Duodenal mucosa (tissue), 2 donors: ENCODE data around the gene ADPRHL1.

Experiments used
- H3K27ac ChIP-seq: one replicate; pipeline ENCODE4 v1.7.0; 2013; ENCODE audit warnings: low read depth, low read length
- H3K27me3 ChIP-seq, 2 donors: one replicate each; pipeline ENCODE4 v1.7.0; 2013; ENCODE audit warnings: low read length in 2 of 2, control low read depth in 1 of 2; ENCODE audit not compliant: insufficient read depth in 2 of 2, control insufficient read depth in 1 of 2
- H3K36me3 ChIP-seq, 2 donors: one replicate each; pipeline ENCODE4 v1.7.0; 2013; ENCODE audit warnings: low read length in 2 of 2, control low read depth in 1 of 2; ENCODE audit not compliant: insufficient read depth in 2 of 2, control insufficient read depth in 1 of 2
- H3K4me1 ChIP-seq, 2 donors: one replicate each; pipeline ENCODE4 v1.7.0; 2013; ENCODE audit warnings: low read length in 2 of 2, control low read depth in 1 of 2; ENCODE audit not compliant: insufficient read depth in 2 of 2, control insufficient read depth in 1 of 2
- H3K4me3 ChIP-seq, 2 donors: one replicate each; pipeline ENCODE4 v1.7.0; 2013; ENCODE audit warnings: low read length in 2 of 2, low read depth in 1 of 2
- H3K9ac ChIP-seq, 2 donors: one replicate each; pipeline ENCODE4 v1.7.0; 2013; ENCODE audit warnings: low read length in 2 of 2, low read depth in 1 of 2
- H3K9me3 ChIP-seq, 2 donors: one replicate each; pipeline ENCODE4 v1.7.0; 2013; ENCODE audit warnings: low read length in 2 of 2, control low read depth in 1 of 2; ENCODE audit not compliant: control insufficient read depth in 1 of 2

The ADPRHL1 gene

DNA sequence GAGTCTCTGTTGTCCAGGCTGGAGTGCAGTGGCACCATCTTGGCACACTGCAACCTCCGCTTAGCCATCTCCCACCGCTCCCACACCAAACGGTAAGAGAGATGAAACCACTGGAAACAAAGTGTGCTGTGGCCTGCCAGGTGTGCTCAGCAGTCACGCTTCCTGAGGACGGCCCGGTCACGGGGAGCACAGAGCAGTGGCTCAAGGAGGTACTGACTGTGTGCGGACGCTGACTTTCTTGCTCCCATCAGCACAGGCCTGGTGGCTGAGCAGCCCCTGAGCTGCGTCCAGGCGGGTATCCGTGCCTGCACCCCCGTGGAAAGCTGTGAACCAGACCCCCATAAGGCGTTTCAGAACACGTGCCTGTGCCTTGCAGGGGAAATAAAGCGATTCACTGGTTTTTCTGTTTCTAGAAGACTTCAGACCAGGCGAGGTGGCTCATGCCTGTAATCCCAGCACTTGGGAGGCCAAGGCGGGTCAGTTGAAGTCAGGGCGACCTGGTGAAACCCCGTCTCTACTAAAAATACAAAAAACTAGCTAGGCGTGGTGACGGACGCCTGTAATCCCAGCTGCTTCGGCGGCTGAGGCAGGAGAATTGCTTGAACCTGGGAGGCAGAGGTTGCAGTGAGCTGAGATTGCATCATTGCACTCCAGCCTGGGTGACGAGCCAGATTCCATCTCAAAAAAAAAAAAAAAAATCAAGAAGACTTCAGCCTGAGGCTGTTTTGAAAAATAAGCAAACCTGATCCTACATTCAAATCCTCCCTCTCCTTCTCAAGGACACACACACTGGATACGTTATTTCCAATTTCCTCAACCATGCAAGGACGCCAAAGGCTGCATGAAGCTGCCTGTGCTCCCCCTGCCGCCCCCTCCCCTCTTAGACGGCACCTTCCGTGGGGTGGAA is 25.5 kb downstream of the ADPRHL1 start:
- H3K27ac ChIP-seq = no peak overlapping the region
- no peak overlapping the region for H3K9ac ChIP-seq
- H3K36me3 ChIP-seq = no peaks in the 10 kb centered on the region
- H3K4me1 ChIP-seq = no peaks in the 10 kb centered on the region
- no peaks in the 10 kb centered on the region for H3K9me3 ChIP-seq
- H3K4me3 ChIP-seq = no peak overlapping the region
- no peaks in the 10 kb centered on the region for H3K27me3 ChIP-seq

DNA sequence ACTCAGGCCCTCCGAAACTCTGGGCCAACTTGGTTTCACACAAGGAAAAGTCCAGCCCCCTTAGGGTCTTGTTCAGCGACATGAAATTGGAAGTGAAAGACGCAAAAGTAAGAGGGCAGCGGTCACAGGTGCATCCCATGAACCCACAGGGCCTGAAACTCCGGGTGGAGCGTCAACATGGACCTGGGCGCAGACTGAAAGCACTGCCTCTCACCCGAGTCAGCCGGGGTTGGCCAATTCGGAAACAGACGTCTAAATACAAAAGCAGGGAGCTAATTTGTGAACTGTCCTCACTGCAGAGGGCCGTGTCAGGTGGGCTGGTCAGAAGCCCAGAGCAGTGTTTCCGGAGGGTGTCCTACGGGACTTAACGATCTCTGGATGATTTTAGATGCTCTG is 26.7 kb downstream of the ADPRHL1 start:
- no peak overlapping the region for H3K4me3 ChIP-seq
- H3K9me3 ChIP-seq = no peaks in the 10 kb centered on the region
- H3K9ac ChIP-seq = no peak overlapping the region
- no peaks in the 10 kb centered on the region for H3K4me1 ChIP-seq
- no peak overlapping the region for H3K27ac ChIP-seq
- no peaks in the 10 kb centered on the region for H3K27me3 ChIP-seq
- no peaks in the 10 kb centered on the region for H3K36me3 ChIP-seq

DNA sequence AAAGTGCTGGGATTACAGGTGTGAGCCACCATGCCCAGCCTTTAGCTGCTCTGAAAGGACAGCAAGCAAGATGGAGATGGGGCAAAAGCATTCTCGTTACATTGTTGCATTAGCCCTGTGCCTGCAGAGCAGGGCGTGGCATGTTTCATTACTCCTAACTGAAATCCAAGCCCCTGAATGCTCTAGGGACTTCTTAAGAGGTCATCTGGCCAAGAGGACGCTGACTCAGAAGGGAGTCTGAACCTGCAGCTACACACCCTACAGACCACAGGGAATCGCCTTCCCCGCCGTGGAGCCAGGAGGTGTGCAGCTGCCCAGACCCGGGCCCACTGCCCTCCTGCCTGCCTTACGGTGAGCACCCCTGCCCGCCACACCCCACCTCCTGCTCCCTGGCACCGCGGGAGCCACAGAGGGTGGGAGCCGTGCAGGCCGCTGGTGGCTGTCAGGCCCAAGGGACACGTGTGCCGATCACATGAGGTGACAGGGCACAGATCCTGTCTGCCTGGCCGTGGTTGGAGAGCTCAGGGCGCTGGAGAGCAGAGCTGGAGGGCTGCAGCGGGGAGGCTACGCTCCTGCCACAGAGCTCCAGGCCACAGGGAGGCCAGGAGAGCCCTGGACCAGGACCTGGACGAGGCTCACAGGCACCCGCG is 27.2 kb downstream of the ADPRHL1 start:
- H3K9me3 ChIP-seq = no peaks in the 10 kb centered on the region
- H3K36me3 ChIP-seq = no peaks in the 10 kb centered on the region
- no peak overlapping the region for H3K9ac ChIP-seq
- H3K27ac ChIP-seq = no peak overlapping the region
- no peaks in the 10 kb centered on the region for H3K4me1 ChIP-seq
- no peak overlapping the region for H3K4me3 ChIP-seq
- no peaks in the 10 kb centered on the region for H3K27me3 ChIP-seq

DNA sequence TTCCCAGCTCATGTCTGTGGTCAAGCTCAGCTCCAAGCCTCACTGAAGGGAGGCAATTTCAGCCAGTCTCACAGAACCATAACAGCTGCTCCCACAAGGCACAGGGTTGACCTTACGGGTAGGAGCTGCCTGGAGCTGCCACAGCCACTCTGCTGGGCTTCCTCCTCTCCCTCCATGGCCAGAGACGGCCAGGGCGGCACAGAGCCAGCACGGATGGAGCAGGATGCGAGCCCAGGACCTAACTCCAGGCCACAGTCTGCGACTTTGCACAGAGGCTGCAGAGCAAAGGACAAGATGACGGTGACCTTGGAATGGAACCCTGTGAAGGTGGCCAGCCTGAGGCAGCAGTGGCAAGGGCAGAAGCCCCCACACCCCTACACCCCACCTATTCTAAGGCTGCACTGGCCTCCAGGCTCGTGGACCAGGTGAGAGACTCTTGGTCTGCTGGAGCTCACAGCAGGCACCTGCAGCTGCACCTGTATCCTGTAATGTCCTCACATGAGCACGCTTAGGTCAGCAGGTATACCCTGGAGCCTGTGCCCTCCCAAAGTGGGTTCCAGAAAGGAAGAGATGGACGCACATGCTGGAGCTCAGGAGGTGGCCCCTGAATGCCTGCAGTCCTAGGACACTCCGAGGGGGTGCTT is 29.6 kb downstream of the ADPRHL1 start:
- Histone ChIP-seq H3K4me1 (no peaks in the 10 kb centered on the region), H3K27ac (no peak overlapping the region), H3K9ac (no peak overlapping the region), H3K9me3 (no peaks in the 10 kb centered on the region), H3K36me3 (no peaks in the 10 kb centered on the region), H3K4me3 (no peak overlapping the region), H3K27me3 (no peaks in the 10 kb centered on the region)

DNA sequence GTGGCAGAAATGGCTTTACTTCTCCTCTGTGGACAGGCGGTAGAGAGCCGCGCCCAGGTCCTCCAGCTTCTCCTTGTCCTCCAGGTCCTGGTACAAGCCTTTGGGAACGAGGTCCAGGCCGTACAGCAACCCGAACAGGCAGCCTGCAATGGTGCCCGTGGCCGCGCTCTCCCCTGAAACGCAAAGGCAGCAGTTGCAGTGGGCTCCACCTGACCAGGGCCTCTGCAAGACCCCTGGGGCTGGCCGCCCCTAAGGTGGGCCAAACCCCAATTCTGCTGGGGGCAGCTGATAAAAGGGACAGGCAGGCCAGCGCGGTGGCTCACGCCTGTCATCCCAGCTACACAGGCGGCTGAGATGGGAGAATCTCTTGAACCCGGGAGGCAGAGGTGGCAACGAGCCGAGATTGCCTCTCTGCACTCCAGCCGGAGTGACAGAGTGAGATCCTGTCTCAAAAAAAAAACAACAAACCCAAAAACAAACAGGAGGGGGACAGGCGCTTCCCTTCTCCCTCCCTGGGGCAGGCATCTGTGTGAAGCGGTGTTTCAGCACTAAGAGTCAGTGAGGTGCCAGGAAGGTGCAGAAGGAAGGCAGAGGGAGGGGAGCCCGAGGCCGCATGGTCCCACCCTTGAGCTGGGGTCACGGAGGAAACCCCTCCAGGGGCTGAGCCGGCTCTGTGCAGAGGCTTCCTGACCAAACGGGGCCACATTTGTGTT is 30.3 kb downstream of the ADPRHL1 start:
- Histone ChIP-seq H3K4me1 (no peaks in the 10 kb centered on the region), H3K9ac (no peak overlapping the region), H3K36me3 (no peaks in the 10 kb centered on the region), H3K9me3 (no peaks in the 10 kb centered on the region), H3K27ac (no peak overlapping the region), H3K4me3 (no peak overlapping the region), H3K27me3 (no peaks in the 10 kb centered on the region)

DNA sequence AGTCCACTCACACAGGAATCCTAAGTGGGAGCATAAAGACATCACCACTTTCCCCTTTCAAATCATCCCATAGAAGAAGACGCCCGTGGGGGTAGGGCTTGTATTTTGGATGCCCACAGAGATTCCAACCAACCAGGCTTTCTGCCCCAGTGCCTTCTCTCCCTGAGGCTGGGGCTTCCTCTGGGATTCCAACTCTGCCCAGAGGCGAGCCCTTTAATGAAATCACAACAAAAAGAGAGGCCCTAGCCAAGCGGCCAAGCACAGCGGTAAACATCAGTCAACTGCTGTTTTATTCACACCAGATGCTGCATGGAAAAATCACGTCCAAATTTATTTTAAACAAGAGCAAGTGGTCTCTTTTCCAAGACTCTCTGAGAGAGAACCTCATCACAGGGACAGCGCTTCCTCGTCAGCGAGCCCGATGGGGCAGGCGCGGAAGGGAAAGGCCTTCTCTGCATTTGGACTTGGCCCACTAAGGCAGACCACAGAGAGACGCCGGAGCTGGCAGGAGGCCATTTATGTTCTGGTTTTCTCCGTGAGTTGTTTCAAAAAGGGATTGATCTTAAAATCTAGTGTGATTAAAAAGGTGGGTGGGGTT is 31.5 kb downstream of the ADPRHL1 start:
- Histone ChIP-seq H3K4me3 (no peak overlapping the region), H3K9me3 (no peaks in the 10 kb centered on the region), H3K36me3 (no peaks in the 10 kb centered on the region), H3K4me1 (no peaks in the 10 kb centered on the region), H3K27ac (no peak overlapping the region), H3K9ac (no peak overlapping the region), H3K27me3 (no peaks in the 10 kb centered on the region)

DNA sequence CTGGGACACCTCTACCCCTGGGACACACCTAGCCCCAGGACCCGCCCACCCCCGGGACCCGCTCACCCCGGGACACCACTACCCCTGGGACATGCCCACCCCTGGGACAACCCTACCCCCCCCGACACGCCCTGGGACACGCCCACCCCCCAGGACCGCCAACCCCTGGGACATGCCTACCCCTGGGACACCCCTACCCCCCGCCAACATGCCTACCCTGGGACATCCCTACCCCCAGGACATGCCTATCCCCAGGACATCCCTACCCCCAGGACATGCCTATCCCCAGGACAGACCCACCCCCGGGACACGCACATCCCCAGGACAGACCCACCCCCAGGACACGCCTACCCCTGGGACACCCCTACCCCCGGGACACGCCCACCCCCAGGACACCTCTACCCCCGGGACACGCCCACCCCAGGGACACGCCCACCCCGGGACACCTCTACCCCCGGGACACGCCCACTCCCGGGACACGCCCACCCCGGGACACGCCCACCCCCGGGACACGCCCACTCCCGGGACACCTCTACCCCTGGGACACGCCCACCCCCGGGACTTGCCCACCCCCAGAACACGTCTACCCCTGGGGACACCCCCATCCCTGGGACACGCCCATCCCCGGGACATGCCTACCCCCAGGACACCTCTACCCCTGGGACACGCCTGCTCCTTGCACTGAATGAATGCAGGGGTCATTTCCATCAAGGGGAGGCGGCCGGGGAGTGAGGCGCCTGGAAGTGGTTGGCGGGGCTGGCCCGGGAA is 32.3 kb downstream of the ADPRHL1 start:
- Histone ChIP-seq H3K9ac (no peak overlapping the region), H3K27me3 (peaks cover 0 to 3% of the 10 kb centered on the region in 2 donors), H3K36me3 (no peaks in the 10 kb centered on the region), H3K4me1 (no peaks in the 10 kb centered on the region), H3K9me3 (no peaks in the 10 kb centered on the region), H3K27ac (no peak overlapping the region), H3K4me3 (no peak overlapping the region)

DNA sequence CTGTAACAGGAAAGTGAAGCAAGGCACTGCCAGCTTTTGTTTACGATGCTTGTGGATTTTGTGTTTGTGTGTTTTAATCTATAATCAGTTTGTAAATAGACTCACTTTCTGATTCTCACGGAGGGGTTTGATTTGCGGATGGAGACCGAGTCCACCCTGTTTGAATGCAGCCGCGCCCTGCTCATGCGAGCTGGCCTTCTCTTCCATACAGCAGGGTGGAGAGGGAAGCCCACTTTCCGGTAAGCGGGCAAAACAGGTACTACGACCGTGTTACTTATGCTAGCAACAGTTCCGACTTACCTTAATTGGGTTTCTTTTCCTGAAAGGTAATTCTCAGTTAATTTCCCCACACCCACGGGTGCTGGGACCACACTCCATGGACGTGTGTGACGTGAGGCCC is 33.1 kb downstream of the ADPRHL1 start:
- no peaks in the 10 kb centered on the region for H3K4me1 ChIP-seq
- H3K4me3 ChIP-seq = peak overlapping the region in 1 of 2 donors; percentile 43
- no peaks in the 10 kb centered on the region for H3K36me3 ChIP-seq
- H3K9me3 ChIP-seq = no peaks in the 10 kb centered on the region
- no peak overlapping the region for H3K27ac ChIP-seq
- no peak overlapping the region for H3K9ac ChIP-seq
- H3K27me3 ChIP-seq = peaks cover 0 to 5% of the 10 kb centered on the region in 2 donors

DNA sequence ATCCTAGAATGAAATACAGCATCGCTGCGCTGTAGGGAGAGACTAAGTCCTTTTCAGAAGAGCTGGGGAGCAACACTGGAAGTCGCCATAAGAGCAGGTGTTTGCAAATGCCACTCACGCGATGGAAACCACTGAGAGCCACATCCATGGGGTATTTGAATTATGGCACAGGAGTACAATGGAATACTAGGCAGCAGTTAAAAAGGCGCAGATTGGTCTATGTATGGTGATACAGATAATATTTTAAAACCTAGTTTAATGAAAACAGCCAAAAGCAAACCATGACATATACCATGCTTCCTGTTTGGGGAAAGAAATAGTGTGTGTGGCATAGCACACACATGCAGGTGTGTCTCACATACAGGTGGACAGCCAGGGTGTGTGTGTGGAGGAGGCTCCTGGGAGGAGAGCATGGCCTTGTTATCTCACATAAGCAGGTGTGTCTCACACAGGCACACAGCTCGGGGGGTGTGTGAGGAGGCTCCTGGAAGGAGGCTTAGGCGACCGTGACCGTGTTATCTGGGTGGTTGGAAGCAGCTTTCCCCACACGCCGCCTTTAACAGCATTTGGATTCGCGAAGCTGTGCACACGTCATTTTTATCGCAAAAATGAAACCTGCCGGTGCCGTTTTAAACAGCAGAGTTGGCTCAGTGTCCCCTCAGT is 33.6 kb downstream of the ADPRHL1 start:
- no peaks in the 10 kb centered on the region for H3K4me1 ChIP-seq
- H3K27ac ChIP-seq = no peak overlapping the region
- H3K36me3 ChIP-seq = no peaks in the 10 kb centered on the region
- H3K9ac ChIP-seq = no peak overlapping the region
- H3K27me3 ChIP-seq = peaks cover 0 to 5% of the 10 kb centered on the region in 2 donors
- H3K4me3 ChIP-seq = peak overlapping the region in 1 of 2 donors; percentile 19
- no peaks in the 10 kb centered on the region for H3K9me3 ChIP-seq
